CD8-positive, alpha-beta memory T cell (primary cell): ENCODE measurements around the gene ZNRF3. TPM values are rescaled to one million over a fixed set of nuclear protein-coding genes. Genes with fewer than 3 reads are reported as not detected.
"Not testable (repeated sequence)": the region's sequence is repeated elsewhere in the genome, so short reads cannot be mapped to it uniquely, and the experiment has no call there.

ENCODE experiments used
- CTCF ChIA-PET: fragments of 350-600 bp; sonication (Branson Sonifier 250); formaldehyde crosslinking; loops from one replicate; lab custom pipeline; 2021; ENCODE audit warnings: antibody characterized with exemption; lab: Charles Lee
- POLR2A ChIA-PET: fragments of 350-600 bp; sonication (Branson Sonifier 250); formaldehyde crosslinking; loops from one replicate; lab custom pipeline; 2021; ENCODE audit warnings: antibody characterized with exemption; lab: Charles Lee
- DNase-seq, 5 donors: peaks; one replicate each; pipeline versions ENCODE4 v3.0.0 to v3.0.0-alpha.2; 2020 to 2022; ENCODE audit warnings: mixed read lengths in 1 of 5
- H3K27ac ChIP-seq: one replicate; pipeline ENCODE4 v1.7.0; 2013; ENCODE audit warnings: low read depth, mild to moderate bottlenecking, low read length, moderate library complexity
- H3K27me3 ChIP-seq: 2 replicates; pipeline ENCODE4 v1.7.0; 2013; ENCODE audit warnings: low read length, mild to moderate bottlenecking; ENCODE audit not compliant: insufficient read depth, poor library complexity, severe bottlenecking
- H3K36me3 ChIP-seq: 2 replicates; pipeline ENCODE4 v1.7.0; 2013; ENCODE audit warnings: mild to moderate bottlenecking, low read length, moderate library complexity; ENCODE audit not compliant: insufficient read depth
- H3K4me1 ChIP-seq: 2 replicates; pipeline ENCODE4 v1.7.0; 2013; ENCODE audit warnings: mild to moderate bottlenecking, low read length, moderate library complexity; ENCODE audit not compliant: insufficient read depth
- H3K4me3 ChIP-seq: 2 replicates; pipeline ENCODE4 v1.7.0; 2013; ENCODE audit warnings: mild to moderate bottlenecking, low read length
- H3K9me3 ChIP-seq: 2 replicates; pipeline ENCODE4 v1.7.0; 2013; ENCODE audit warnings: mild to moderate bottlenecking, low read length
- H3K27ac Mint-ChIP-seq, 8 donors: one replicate each; pipeline ENCODE4 v1.8.0; 2020 to 2021; ENCODE audit warnings: mixed read lengths in 8 of 8, mild to moderate bottlenecking in 6 of 8, inconsistent platforms in 3 of 8, moderate library complexity in 3 of 8
- H3K27me3 Mint-ChIP-seq, 2 donors: one replicate each; pipeline ENCODE4 v1.8.0; 2020 to 2021; ENCODE audit warnings: mixed read lengths in 2 of 2, mild to moderate bottlenecking in 1 of 2, moderate library complexity in 1 of 2
- H3K36me3 Mint-ChIP-seq, 3 donors: one replicate each; pipeline ENCODE4 v1.8.0; 2020 to 2021; ENCODE audit warnings: mixed read lengths in 3 of 3, inconsistent platforms in 1 of 3, mild to moderate bottlenecking in 1 of 3
- H3K4me1 Mint-ChIP-seq, 3 donors: one replicate each; pipeline ENCODE4 v1.8.0; 2020 to 2021; ENCODE audit warnings: mixed read lengths in 3 of 3, inconsistent platforms in 1 of 3, mild to moderate bottlenecking in 1 of 3
- H3K4me3 Mint-ChIP-seq, 7 donors: one replicate each; pipeline ENCODE4 v1.8.0; 2020 to 2021; ENCODE audit warnings: mixed read lengths in 7 of 7, mild to moderate bottlenecking in 6 of 7, moderate library complexity in 4 of 7, inconsistent platforms in 2 of 7
- H3K9me3 Mint-ChIP-seq, 5 donors: one replicate each; pipeline ENCODE4 v1.8.0; 2020 to 2022; ENCODE audit warnings: mixed read lengths in 5 of 5, mild to moderate bottlenecking in 3 of 5, moderate library complexity in 2 of 5, inconsistent platforms in 1 of 5
- polyA plus RNA-seq: library from polyadenylated mRNA; unstranded; fragments of 300-500 nt; fragmentation: Illumina TruSeq; gene quantifications from one replicate; pipeline ENCODE4 v1.2.3, GENCODE V29; 2021
- total RNA-seq, 2 experiments: library from RNA; stranded (reverse); gene quantifications; one replicate each; pipeline ENCODE4 v1.2.3, GENCODE V29; 2021

The ZNRF3 gene
- total and polyA plus RNA-seq, 3 experiments from 2014 or later = 0.35 to 1.2 (median 1.0) TPM

DNA sequence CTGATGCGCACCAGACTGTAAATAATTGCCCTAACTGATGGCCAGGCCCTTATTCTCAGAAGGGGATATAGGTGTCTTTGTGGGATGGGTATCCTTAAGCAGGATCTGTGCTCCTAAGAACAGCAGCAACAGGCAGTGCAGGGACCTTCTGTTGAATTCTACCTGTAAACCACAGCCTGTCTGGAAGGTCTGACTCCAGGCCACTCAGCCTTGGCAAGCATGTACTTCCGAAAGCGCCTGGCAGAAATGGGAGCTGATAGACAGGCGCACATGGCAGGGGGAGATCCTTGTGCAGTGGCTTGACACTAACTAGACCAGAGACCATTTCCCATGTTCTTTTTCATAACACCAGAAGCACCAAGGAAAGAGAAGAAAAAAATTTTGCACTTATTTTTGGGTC lies 119.2 kb downstream of the ZNRF3 start:
- DNase-seq = no peak
- no peak overlapping the region for H3K4me3 ChIP-seq
- Mint-ChIP-seq H3K36me3 (no peaks in the 10 kb centered on the region), H3K9me3 (no peaks in the 10 kb centered on the region), H3K4me3 (no peak overlapping the region), H3K4me1 (no peaks in the 10 kb centered on the region), H3K27me3 (peaks cover 7 to 22% of the 10 kb centered on the region in 2 donors), H3K27ac (peak overlapping the region in 1 of 8 donors; percentile 3)
- ChIA-PET CTCF (no interaction called here), POLR2A (no interaction called here)
- H3K9me3 ChIP-seq = no peaks in the 10 kb centered on the region
- no peaks in the 10 kb centered on the region for H3K36me3 ChIP-seq
- H3K27ac ChIP-seq = no peak overlapping the region
- no peaks in the 10 kb centered on the region for H3K27me3 ChIP-seq
- no peaks in the 10 kb centered on the region for H3K4me1 ChIP-seq

DNA sequence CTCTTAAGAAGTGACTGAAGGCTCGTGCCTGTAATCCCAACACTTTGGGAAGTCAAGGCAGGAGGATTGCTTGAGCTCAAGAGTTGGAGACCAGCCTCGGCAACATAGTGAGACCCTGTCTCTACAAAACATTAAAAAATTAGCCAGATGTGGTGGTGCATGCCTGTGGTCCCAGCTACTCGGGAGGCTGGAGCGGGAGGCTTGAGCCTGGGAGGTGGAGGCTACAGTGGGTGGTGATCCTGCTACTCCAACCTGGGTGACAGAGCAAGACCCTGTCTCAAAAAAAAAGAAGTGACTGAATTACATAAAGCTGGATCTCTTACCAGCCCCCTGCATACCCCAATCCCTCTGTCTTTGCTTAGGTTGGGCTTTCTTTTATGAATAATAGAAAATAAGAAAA lies 120.2 kb downstream of the ZNRF3 start:
- Mint-ChIP-seq H3K9me3 (no peaks in the 10 kb centered on the region), H3K36me3 (no peaks in the 10 kb centered on the region), H3K27me3 (peaks cover 7 to 27% of the 10 kb centered on the region in 2 donors), H3K27ac (no peak overlapping the region), H3K4me1 (no peaks in the 10 kb centered on the region), H3K4me3 (no peak overlapping the region)
- no peak overlapping the region for H3K4me3 ChIP-seq
- H3K27ac ChIP-seq = no peak overlapping the region
- no peaks in the 10 kb centered on the region for H3K9me3 ChIP-seq
- POLR2A ChIA-PET = no interaction called here
- CTCF ChIA-PET = no interaction called here
- no peak for DNase-seq
- no peaks in the 10 kb centered on the region for H3K27me3 ChIP-seq
- H3K36me3 ChIP-seq = no peaks in the 10 kb centered on the region
- no peaks in the 10 kb centered on the region for H3K4me1 ChIP-seq

DNA sequence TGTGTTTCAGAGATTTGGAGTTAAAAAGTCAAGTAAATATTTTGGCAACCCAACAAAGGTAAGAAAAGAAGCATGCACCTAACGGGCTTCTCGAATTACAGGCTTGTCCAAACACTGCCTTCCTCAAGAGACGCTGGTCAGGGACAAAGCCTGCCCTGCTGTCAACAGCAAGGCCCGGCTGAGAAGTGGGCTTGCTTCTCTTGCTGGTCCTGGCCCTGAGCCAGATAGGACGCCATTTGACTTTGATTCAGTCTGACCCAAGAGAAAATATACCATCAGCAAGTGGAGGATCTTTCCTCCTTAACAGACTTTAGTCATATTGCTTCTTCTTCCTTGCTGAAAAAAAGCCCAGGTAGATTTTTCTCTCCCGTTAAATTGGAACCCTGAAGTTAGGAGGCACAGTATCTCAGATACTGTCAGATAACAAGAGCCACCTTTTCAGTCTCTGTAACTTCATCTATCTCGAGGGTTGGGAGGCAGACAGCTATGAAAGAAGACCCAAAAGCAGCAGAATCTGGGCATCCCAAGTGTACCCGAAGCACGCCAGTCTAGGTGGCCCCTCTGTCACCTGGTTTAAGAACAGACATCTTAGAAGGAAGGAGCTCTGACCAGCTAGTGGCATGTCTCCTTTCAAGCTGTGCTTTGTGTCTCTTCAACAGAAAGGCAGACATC lies 120.7 kb downstream of the ZNRF3 start:
- no peaks in the 10 kb centered on the region for H3K27me3 ChIP-seq
- CTCF ChIA-PET = no interaction called here
- H3K27ac ChIP-seq = no peak overlapping the region
- Mint-ChIP-seq H3K27me3 (peaks cover 9 to 30% of the 10 kb centered on the region in 2 donors), H3K9me3 (no peaks in the 10 kb centered on the region), H3K4me1 (no peaks in the 10 kb centered on the region), H3K36me3 (no peaks in the 10 kb centered on the region), H3K4me3 (no peak overlapping the region), H3K27ac (no peak overlapping the region)
- no peaks in the 10 kb centered on the region for H3K9me3 ChIP-seq
- H3K4me3 ChIP-seq = no peak overlapping the region
- POLR2A ChIA-PET = no interaction called here
- no peaks in the 10 kb centered on the region for H3K36me3 ChIP-seq
- no peaks in the 10 kb centered on the region for H3K4me1 ChIP-seq
- no peak for DNase-seq

DNA sequence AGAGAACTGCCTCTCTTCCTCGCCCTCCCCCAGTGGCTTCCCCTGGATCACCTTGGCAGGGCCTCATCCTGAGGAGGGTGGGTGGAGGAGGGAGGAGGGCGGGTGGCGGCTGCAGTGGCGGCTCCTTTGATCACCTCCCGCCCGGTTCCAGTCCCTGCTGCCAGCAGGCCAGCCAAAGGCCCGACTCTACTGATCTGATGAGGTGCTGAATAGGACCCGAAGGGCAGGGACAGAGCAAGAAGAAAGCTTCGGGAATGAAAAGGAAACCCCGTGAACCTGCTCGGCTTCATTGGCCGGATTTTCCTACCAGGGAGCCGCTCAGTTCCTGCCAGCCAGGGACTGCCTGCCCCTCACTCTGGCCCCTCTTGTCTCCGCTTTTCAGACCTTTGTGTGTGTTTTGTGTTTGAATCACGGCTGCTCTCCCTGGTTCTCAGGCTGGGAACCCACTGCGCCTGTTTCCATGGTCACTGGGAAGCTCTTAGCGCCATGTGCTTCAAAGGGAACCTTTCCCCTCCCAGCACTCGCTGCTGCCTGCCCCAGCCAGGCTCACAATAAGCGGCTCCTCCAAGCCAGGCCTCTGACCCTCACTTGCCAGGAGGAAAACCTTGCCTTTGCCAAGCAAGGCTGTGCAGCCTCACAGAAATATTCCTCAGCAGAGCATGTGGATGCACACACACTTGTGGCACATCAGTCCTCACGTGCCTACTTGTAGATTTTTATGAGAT lies 121.4 kb downstream of the ZNRF3 start:
- H3K36me3 Mint-ChIP-seq = no peaks in the 10 kb centered on the region
- CTCF ChIA-PET = no interaction called here

DNA sequence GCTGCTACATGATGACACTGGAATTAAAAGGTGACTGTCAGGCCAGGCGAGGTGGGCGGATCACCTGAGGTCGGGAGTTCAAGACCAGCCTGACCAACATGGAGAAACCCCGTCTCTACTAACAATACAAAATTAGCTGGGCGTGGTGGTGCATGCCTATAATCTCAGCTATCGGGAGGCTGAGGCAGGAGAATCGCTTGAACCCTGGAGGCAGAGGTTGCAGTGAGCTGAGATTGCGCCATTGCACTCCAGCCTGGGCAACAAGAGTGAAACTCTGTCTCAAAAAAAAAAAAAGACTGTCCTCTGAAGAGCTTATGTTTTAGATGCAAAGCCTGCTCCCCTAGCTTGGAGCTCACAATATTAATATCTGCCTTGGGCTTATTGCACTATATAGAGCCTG lies 122.4 kb downstream of the ZNRF3 start:
- H3K27me3 ChIP-seq, H3K36me3 ChIP-seq, DNase-seq, H3K4me3 Mint-ChIP-seq, H3K4me1 ChIP-seq, H3K4me1 Mint-ChIP-seq, CTCF ChIA-PET, H3K36me3 Mint-ChIP-seq, H3K4me3 ChIP-seq, H3K9me3 ChIP-seq, H3K9me3 Mint-ChIP-seq, H3K27ac ChIP-seq, H3K27ac Mint-ChIP-seq: not testable (repeated sequence)
- peaks cover 12 to 31% of the 10 kb centered on the region in 2 donors for H3K27me3 Mint-ChIP-seq
- POLR2A ChIA-PET = interaction anchor here (0.6 kb wide), 1 partner anchor 1953 kb away, joined by 3 read pairs; no protein-coding TSS in a partner anchor

More for the DNA sequence above, 121.4 kb downstream of the ZNRF3 start:
- DNase-seq = no peak
- H3K27me3 Mint-ChIP-seq = peaks cover 10 to 31% of the 10 kb centered on the region in 2 donors
- POLR2A ChIA-PET = no interaction called here
- no peaks in the 10 kb centered on the region for H3K9me3 ChIP-seq
- H3K27me3 ChIP-seq = no peaks in the 10 kb centered on the region
- H3K4me3 Mint-ChIP-seq = no peak overlapping the region
- H3K4me1 ChIP-seq = no peaks in the 10 kb centered on the region
- no peaks in the 10 kb centered on the region for H3K9me3 Mint-ChIP-seq
- no peak overlapping the region for H3K4me3 ChIP-seq
- H3K27ac Mint-ChIP-seq = no peak overlapping the region
- H3K36me3 ChIP-seq = no peaks in the 10 kb centered on the region
- H3K27ac ChIP-seq = no peak overlapping the region
- H3K4me1 Mint-ChIP-seq = no peaks in the 10 kb centered on the region

DNA sequence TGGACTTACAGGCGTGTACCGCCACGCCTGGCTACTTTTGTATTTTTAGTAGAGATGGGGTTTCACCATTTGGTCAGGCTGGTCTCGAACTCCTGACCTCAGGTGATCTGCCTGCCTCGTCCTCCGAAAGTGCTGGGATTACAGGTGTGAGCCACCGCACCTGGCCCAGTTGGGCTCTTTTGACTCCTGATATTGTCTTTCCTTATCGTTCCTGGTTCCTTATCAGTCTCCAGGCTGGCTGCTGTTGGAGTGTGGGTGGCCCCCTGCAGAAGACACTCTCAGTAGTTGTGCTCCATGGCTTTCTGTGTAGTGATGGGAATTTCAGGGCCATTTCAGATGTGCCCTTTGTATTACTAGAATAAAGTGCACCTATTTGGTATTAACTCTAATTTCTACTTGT lies 123.0 kb downstream of the ZNRF3 start:
- H3K4me1 Mint-ChIP-seq = no peaks in the 10 kb centered on the region
- H3K4me3 Mint-ChIP-seq = no peak overlapping the region
- H3K4me3 ChIP-seq = no peak overlapping the region
- no peaks in the 10 kb centered on the region for H3K9me3 ChIP-seq
- POLR2A ChIA-PET = no interaction called here
- peaks cover 12 to 34% of the 10 kb centered on the region in 2 donors for H3K27me3 Mint-ChIP-seq
- H3K27me3 ChIP-seq = no peaks in the 10 kb centered on the region
- no peaks in the 10 kb centered on the region for H3K36me3 Mint-ChIP-seq
- no peaks in the 10 kb centered on the region for H3K36me3 ChIP-seq
- DNase-seq = no peak
- no peaks in the 10 kb centered on the region for H3K9me3 Mint-ChIP-seq
- no peak overlapping the region for H3K27ac ChIP-seq
- peak overlapping the region in 1 of 8 donors; percentile 47 for H3K27ac Mint-ChIP-seq
- CTCF ChIA-PET = no interaction called here
- no peaks in the 10 kb centered on the region for H3K4me1 ChIP-seq

DNA sequence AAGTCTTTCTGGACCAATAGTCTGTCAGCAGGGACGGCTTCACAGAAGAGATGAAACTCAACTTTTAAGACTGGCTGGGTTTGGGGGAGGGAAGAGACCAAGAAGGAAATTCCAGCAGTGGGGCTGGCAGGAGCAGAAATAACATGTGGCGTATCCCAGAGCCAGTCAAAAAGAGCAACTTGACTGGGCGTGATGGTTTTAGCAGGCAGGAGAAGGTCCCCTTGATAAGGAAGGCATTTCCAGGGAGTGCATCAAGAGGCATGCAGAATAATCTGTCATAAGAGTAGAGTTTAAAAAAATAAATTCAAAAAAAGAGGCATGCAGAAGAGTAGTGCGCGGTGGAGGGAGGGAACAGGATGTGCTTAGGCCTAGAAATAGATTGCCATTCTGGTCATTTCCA lies 125.8 kb downstream of the ZNRF3 start:
- no peaks in the 10 kb centered on the region for H3K36me3 ChIP-seq
- no peaks in the 10 kb centered on the region for H3K4me1 ChIP-seq
- no peaks in the 10 kb centered on the region for H3K27me3 ChIP-seq
- ChIA-PET CTCF (no interaction called here), POLR2A (no interaction called here)
- Mint-ChIP-seq H3K27ac (no peak overlapping the region), H3K9me3 (no peaks in the 10 kb centered on the region), H3K36me3 (peaks cover 0 to 3% (median 0%) of the 10 kb centered on the region in 3 donors), H3K4me3 (no peak overlapping the region), H3K27me3 (peaks cover 12 to 46% of the 10 kb centered on the region in 2 donors), H3K4me1 (no peaks in the 10 kb centered on the region)
- H3K9me3 ChIP-seq = no peaks in the 10 kb centered on the region
- no peak overlapping the region for H3K27ac ChIP-seq
- H3K4me3 ChIP-seq = no peak overlapping the region
- DNase-seq = no peak

DNA sequence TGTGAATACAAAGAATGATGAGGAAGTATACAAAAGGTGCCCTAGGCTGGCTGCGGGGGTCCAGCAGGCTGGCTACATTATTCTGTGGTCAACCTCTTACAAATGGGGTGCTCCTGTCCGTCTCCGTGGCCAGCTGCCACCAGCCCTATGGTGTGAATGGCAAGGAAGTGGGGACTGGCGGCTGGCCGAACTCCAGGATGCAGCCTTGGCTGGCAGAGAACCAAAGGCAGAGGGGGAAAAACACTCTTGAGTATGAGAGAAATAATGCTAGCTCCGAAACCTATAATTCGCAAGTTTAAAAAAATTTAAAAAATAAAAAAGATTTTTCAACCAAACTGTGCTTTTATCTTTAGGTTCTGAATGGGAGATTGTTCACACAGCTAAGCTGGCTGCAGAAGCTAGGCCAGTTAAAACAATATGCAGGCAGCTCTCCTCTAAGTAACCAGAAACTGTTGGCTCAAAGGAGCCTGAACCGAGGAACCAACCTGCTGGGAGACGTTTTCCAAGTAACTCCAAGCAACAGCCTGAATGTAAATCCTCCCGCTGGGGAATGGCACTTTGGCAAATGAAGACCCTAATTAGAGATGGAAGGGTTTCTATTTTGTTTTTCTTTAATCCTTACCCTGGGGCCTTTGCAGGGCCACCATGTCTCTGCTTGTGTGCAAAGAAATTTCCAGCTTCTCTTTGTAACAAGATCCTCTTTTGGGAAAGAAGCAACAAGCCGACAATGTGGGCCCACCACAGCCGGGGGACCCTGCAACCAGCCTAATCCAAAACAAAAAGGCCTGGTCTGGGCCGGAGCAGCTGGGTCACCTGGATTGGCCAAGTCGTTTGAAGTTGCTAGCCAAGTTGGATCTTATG lies 128.1 kb downstream of the ZNRF3 start:
- Mint-ChIP-seq H3K27me3 (peaks cover 6 to 35% of the 10 kb centered on the region in 2 donors), H3K4me3 (no peak overlapping the region), H3K4me1 (peaks cover 0 to 6% (median 6%) of the 10 kb centered on the region in 3 donors), H3K9me3 (no peaks in the 10 kb centered on the region), H3K27ac (no peak overlapping the region), H3K36me3 (peaks cover 0 to 3% (median 0%) of the 10 kb centered on the region in 3 donors)
- H3K27me3 ChIP-seq = no peaks in the 10 kb centered on the region
- H3K4me1 ChIP-seq = peaks cover 6% of the 10 kb centered on the region
- no peaks in the 10 kb centered on the region for H3K9me3 ChIP-seq
- no peak for DNase-seq
- ChIA-PET POLR2A (no interaction called here), CTCF (no interaction called here)
- H3K36me3 ChIP-seq = no peaks in the 10 kb centered on the region
- H3K27ac ChIP-seq = no peak overlapping the region
- H3K4me3 ChIP-seq = no peak overlapping the region
